Uterus (tissue), 2 donors: ENCODE results near the gene TNNI3.

ENCODE experiments used
- CTCF ChIP-seq, 4 experiments: fragments of 200-600 bp in 2 of 4; fragments of 450-650 bp in 2 of 4; sonication (generic) in 2 of 4; IDR thresholded peaks; one replicate each; pipeline ENCODE4 v1.5.1; 2016 to 2019; ENCODE audit warnings: antibody characterized with exemption in 4 of 4, mild to moderate bottlenecking in 2 of 4, moderate library complexity in 1 of 4
- POLR2A ChIP-seq, 2 donors: fragments of 450-650 bp; IDR thresholded peaks; one replicate each; pipeline ENCODE4 v1.6.1; 2016; ENCODE audit warnings: antibody characterized with exemption in 2 of 2, mild to moderate bottlenecking in 1 of 2, moderate library complexity in 1 of 2

- TF ChIP-seq CTCF (IDR thresholded peaks at IDR 0.05) (no peak), POLR2A (IDR thresholded peaks at IDR 0.05) (no peak)
Measured at GRCh38 chr19:55149078-55150003, 8.2 kb downstream of the TNNI3 start, which contains the start of gene TNNT1.
